ENCODE measurements around the gene FBXO15.

DNA sequence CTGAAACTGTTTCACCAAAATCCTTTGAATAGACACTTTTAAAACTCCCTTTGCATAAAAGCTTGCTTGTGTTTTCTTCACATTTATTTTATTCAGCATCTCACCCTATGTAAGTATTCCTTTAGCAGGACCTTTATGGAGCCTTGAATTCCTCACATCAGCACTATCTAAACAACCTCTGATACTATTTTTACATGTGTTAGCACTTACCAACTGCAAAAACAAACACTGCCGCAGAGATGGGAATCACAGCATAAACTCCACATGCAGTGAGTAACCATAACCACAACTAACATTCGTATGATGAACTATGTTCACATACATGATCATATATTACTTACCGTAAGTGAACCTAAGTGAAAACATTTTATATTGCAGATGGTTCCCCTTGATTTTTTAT is 15.4 kb downstream of the FBXO15 start:
- TF ChIP-seq POLR2A (IDR thresholded peaks at IDR 0.05) (no peak), CTCF (IDR thresholded peaks at IDR 0.05) (no peak)
